BE2C (cell line): ENCODE measurements around the gene KRT27.
A peak's percentile ranks its signal among the peaks of the same experiment; 100 is the strongest.

Experiments used
- DNase-seq: peaks from one replicate; pipeline ENCODE4 v3.0.0-alpha.2; 2020
- H3K27me3 ChIP-seq: fragments of 250-450 bp; sonication (Bioruptor Pico); 2 replicates; pipeline ENCODE4 v1.5.1; 2020; ENCODE audit warnings: mild to moderate bottlenecking
- H3K36me3 ChIP-seq: fragments of 250-450 bp; sonication (Bioruptor Pico); 2 replicates; pipeline ENCODE4 v1.5.1; 2020; ENCODE audit warnings: mild to moderate bottlenecking
- H3K4me1 ChIP-seq: fragments of 250-450 bp; sonication (Bioruptor Pico); 2 replicates; pipeline ENCODE4 v1.5.1; 2020
- H3K4me3 ChIP-seq: 2 replicates; pipeline ENCODE4 v1.5.1; 2011; ENCODE audit warnings: low read depth, low read length
- H3K9me3 ChIP-seq: fragments of 250-450 bp; sonication (Bioruptor Pico); 2 replicates; pipeline ENCODE4 v1.5.1; 2020
- TF ChIP-seq, protein P1 (sequence below): IDR thresholded peaks from 2 replicates; pipeline ENCODE4 v1.5.1; 2012; ENCODE audit warnings: mild to moderate bottlenecking, low read depth, low read length

The KRT27 gene

DNA sequence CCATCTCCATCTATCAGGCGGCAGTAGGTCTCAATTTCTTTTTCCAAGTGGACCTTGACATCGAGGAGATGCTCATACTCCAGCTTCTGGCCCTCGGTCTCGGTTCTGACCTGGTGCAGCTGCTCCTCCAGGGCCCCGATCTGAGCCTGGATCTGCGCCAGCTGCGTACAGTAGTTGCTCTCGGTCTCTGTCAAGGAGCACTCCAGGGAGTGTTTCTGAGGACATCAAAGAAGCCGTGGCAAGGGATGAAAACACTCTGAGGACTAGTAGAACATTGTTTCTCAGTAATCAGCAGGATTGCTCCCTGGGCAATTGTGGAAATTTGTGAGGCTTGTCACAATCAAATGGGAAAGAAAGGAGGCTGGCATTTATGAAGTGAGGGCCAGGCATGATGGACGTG is 11.5 kb upstream of the KRT27 start:
- no peaks in the 10 kb centered on the region for H3K4me1 ChIP-seq
- no peak overlapping the region for H3K4me3 ChIP-seq
- no peaks in the 10 kb centered on the region for H3K36me3 ChIP-seq
- peaks cover 83% of the 10 kb centered on the region for H3K27me3 ChIP-seq
- H3K9me3 ChIP-seq: no peaks in the 10 kb centered on the region
- TF ChIP-seq, protein P1, sequence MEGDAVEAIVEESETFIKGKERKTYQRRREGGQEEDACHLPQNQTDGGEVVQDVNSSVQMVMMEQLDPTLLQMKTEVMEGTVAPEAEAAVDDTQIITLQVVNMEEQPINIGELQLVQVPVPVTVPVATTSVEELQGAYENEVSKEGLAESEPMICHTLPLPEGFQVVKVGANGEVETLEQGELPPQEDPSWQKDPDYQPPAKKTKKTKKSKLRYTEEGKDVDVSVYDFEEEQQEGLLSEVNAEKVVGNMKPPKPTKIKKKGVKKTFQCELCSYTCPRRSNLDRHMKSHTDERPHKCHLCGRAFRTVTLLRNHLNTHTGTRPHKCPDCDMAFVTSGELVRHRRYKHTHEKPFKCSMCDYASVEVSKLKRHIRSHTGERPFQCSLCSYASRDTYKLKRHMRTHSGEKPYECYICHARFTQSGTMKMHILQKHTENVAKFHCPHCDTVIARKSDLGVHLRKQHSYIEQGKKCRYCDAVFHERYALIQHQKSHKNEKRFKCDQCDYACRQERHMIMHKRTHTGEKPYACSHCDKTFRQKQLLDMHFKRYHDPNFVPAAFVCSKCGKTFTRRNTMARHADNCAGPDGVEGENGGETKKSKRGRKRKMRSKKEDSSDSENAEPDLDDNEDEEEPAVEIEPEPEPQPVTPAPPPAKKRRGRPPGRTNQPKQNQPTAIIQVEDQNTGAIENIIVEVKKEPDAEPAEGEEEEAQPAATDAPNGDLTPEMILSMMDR: no peak
- DNase-seq: no peak

DNA sequence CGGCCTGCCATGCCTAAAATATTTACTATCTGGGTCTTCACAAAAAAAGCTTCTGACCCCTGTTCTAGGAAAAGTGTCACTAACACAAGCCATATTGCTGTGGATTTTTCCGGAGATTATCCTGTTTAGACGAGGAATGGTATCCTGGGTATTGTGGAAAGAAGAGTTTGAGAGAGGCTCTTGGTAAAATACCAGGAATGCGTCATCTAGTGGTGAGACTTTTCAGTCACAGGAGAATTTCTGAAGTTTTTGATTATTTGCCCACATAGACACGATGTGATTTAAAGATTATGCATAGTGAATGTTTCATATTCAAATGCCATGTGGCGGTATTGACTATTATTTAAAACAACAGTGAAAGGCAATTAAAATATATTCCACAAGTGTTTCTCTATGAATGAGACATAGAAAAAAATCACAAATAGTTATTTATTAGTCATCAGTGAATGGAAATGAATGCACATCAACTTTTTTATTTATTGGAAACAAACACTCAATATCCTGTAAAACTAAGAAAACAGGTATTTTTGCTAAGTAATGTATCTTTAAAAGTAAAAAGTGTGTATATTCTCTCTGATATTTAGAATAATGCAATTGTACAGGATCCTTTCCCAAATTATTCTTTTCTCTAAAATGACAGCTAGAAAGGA is 9.6 kb upstream of the KRT27 start:
- H3K4me3 ChIP-seq: no peak overlapping the region
- H3K36me3 ChIP-seq: no peaks in the 10 kb centered on the region
- no peak for DNase-seq
- H3K4me1 ChIP-seq: no peaks in the 10 kb centered on the region
- TF ChIP-seq, protein P1: peak; percentile 78
- no peaks in the 10 kb centered on the region for H3K9me3 ChIP-seq
- peaks cover 83% of the 10 kb centered on the region for H3K27me3 ChIP-seq

DNA sequence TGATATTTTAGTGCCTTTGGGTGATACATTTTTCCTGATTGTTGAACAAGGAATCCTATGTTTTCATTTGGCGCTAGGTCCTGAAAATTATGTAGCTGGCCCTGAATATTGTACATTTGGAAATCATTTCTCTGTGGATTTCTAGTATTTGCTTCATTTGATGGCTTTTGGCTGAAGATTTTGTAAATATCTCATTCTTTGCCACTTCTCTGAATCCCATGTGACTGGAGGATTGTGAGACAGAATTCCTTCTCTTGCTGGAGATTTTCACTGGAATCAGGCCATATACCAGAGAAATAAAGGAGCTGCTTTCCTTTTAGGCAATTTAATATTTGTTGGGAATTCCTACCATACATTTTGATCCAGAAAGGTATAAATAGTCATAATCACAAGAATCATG is 8.8 kb upstream of the KRT27 start:
- no peak for DNase-seq
- TF ChIP-seq, protein P1: no peak
- Histone ChIP-seq H3K9me3 (no peaks in the 10 kb centered on the region), H3K4me3 (no peak overlapping the region), H3K27me3 (peaks cover 82% of the 10 kb centered on the region), H3K36me3 (no peaks in the 10 kb centered on the region), H3K4me1 (no peaks in the 10 kb centered on the region)

DNA sequence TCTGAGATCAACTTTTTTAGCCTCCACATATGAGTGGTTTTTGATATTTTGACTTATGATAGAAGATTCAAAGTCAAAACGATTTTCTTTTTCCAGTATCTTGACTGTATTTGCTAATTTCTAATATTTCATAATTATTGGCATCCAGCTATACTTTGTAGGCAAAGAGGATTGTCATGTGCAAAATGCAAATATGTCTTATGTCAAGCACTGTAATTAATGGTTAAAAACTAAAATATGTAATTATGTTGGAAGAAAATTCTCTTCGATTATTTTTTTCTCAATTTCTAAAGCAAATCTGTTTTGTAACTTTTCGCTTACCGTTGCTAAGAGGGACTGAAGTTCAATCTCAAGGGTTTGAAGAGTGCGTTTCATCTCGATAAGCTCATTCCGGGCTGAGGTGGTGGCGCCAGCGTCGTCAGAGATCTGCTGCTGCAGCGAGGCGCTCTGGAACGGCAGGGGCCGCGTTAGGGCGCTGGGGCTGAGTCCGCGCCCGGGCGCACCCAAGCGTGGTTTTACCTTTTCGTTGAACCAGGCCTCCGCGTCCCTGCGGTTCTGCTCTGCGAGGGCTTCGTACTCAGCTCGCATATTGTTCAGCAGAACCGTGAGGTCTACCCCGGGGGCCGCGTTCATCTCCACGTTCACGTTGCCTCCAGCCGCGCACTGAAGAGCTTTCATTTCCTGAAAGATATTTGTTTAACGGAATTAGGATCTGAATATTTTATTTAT is 3.0 kb downstream of the KRT27 start:
- TF ChIP-seq, protein P1: no peak
- peak; percentile 28 for DNase-seq
- Histone ChIP-seq H3K9me3 (no peaks in the 10 kb centered on the region), H3K36me3 (no peaks in the 10 kb centered on the region), H3K27me3 (peaks cover 91% of the 10 kb centered on the region), H3K4me1 (no peaks in the 10 kb centered on the region), H3K4me3 (no peak overlapping the region)

DNA sequence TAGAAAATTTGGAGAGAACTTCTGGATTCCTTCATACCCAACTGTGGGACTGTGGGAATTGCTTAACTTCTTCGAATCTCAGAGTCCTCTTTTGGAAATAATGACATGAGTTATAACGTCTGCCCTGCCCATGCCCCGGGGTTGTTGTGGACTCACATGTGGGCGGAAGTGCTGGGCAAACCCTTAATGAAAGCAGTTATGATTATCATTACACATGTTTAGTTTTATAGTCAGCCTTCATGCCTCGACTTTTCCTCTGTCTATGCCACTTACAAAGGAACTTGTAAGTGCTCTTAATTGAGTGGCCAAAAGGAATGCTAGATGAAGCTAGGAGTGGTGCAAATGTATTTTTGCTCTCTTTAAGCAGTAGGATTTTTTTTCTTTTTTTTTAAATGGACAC is 3.9 kb downstream of the KRT27 start:
- no peaks in the 10 kb centered on the region for H3K36me3 ChIP-seq
- no peaks in the 10 kb centered on the region for H3K4me1 ChIP-seq
- no peak for DNase-seq
- no peaks in the 10 kb centered on the region for H3K9me3 ChIP-seq
- peaks cover 95% of the 10 kb centered on the region for H3K27me3 ChIP-seq
- TF ChIP-seq, protein P1: no peak
- no peak overlapping the region for H3K4me3 ChIP-seq

DNA sequence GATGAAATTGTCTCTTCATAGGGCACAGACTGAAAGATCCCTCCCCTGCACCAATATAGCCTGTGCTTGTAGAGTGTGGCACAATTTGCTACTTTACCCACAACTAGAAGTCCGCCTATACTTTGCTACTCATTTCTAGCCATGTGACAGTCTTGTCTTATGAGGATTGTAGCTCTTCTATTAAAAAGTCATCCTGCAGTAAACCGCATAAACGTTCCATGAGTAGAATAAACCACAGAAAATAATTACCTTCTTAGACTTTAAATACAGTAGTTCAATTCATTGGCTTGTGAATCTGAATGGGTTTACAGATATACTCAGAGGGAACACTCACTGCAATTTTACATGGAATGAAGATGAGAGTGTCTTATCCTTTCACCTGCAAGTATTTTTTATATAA is 4.4 kb downstream of the KRT27 start:
- Histone ChIP-seq H3K4me1 (no peaks in the 10 kb centered on the region), H3K27me3 (peaks cover 95% of the 10 kb centered on the region), H3K36me3 (no peaks in the 10 kb centered on the region), H3K4me3 (no peak overlapping the region), H3K9me3 (no peaks in the 10 kb centered on the region)
- no peak for DNase-seq
- TF ChIP-seq, protein P1: no peak
